ENCODE measurements around the gene GLYATL1B. TPM values are rescaled to one million over a fixed set of nuclear protein-coding genes. Genes with fewer than 3 reads are reported as not detected.

GLYATL1B gene
- total RNA-seq, 1 experiment from 2014 or later: not detected

Other genes with a start within 250 kb of the GLYATL1B start
- not detected in 2 replicates for gene GLYATL2, start 241.6 kb upstream of the GLYATL1B start, total RNA-seq (2014; rRNA removed; shearing (Covaris generic))
- not detected in 2 replicates for gene GLYATL1, start 146.8 kb upstream of the GLYATL1B start, total RNA-seq (2014; rRNA removed; shearing (Covaris generic))
- gene FAM111B, start 20.9 kb downstream of the GLYATL1B start, total RNA-seq (2014; rRNA removed; shearing (Covaris generic)): 19.5 and 21.0 TPM in 2 replicates
- 43.6 and 51.9 TPM in 2 replicates for gene FAM111A, start 56.5 kb downstream of the GLYATL1B start, total RNA-seq (2014; rRNA removed; shearing (Covaris generic))
- 20.8 and 22.6 TPM in 2 replicates for gene DTX4, start 85.8 kb downstream of the GLYATL1B start, total RNA-seq (2014; rRNA removed; shearing (Covaris generic))
- gene MPEG1, start 126.6 kb downstream of the GLYATL1B start, total RNA-seq (2014; rRNA removed; shearing (Covaris generic)): not detected in 2 replicates

All from HT-29 (cell line).